ENCODE measurements around the gene HOXC6.

The HOXC6 gene

DNA sequence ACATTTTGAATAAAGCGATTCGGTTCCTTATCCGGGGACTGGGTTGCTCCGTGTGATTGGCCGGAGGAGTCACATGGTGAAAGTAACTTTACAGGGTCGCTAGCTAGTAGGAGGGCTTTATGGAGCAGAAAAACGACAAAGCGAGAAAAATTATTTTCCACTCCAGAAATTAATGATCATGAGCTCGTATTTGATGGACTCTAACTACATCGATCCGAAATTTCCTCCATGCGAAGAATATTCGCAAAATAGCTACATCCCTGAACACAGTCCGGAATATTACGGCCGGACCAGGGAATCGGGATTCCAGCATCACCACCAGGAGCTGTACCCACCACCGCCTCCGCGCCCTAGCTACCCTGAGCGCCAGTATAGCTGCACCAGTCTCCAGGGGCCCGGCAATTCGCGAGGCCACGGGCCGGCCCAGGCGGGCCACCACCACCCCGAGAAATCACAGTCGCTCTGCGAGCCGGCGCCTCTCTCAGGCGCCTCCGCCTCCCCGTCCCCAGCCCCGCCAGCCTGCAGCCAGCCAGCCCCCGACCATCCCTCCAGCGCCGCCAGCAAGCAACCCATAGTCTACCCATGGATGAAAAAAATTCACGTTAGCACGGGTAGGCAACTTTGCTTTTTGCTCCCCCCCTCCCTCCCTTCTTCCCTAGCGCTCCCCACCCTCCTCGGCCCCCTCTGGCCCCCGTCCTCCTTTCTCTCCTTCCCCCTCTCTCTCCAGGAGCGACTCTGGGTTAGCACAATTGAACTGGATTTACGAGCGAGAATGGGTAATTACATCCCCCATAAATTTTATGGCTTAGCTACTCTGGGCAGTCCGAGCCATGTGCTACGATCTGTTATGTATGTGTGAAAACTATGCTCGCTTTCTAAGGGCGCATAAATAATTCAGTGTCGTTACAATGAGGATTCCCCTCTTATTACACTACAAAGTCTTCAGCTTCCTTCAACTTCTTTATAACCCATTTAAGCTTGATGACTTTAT lies 25.8 kb downstream of the HOXC6 start, which contains the start of gene HOXC4 (continued):
- TF ChIP-seq ZNF132 (tag by site-specific recombination; IDR thresholded peaks at IDR 0.05; ENCODE audit: borderline replicate concordance) (no peak), ZEB2 (tag by site-specific recombination; IDR thresholded peaks at IDR 0.05) (peak; percentile 54), KLF16 (tag by site-specific recombination; IDR thresholded peaks at IDR 0.05) (peak; percentile 63; the same call in 1 of the 2 replicates), ZNF624 (tag by site-specific recombination; IDR thresholded peaks at IDR 0.05) (no peak), GLIS2 (tag by site-specific recombination; IDR thresholded peaks at IDR 0.05) (peak; percentile 60), ZBTB21 (tag by site-specific recombination; IDR thresholded peaks at IDR 0.05) (0 out of 2 replicates have a peak, but pooled peaks have one; percentile 13), ZBTB20 (tag by site-specific recombination; IDR thresholded peaks at IDR 0.05) (peak; percentile 99), ZNF843 (tag by site-specific recombination; IDR thresholded peaks at IDR 0.05) (peak; percentile 98), ZNF10 (tag by site-specific recombination; IDR thresholded peaks at IDR 0.05) (peak; percentile 33; the same call in 1 of the 2 replicates), ZNF510 (tag by site-specific recombination; IDR thresholded peaks at IDR 0.05; ENCODE audit: insufficient replicate concordance) (no peak), TRIM28 (IDR thresholded peaks at IDR 0.05; ENCODE audit: borderline replicate concordance, low read length) (no peak), ZNF335 (tag by site-specific recombination; conservative IDR thresholded peaks at IDR 0.05) (peak; percentile 79), KLF7 (tag by site-specific recombination; IDR thresholded peaks at IDR 0.05; ENCODE audit: borderline replicate concordance) (peak; percentile 81; the same call in 1 of the 2 replicates), PRDM1 (tag by site-specific recombination; IDR thresholded peaks at IDR 0.05) (peak; percentile 58; the same call in 1 of the 2 replicates), ZNF560 (tag by site-specific recombination; IDR thresholded peaks at IDR 0.05; ENCODE audit: borderline replicate concordance) (no peak), ZNF362 (tag by site-specific recombination; IDR thresholded peaks at IDR 0.05) (no peak), HOXD13 (CRISPR knock-in tag; IDR thresholded peaks at IDR 0.05; ENCODE audit: borderline replicate concordance) (peak; percentile 73; the same call in 1 of the 2 replicates), MZF1 (tag by site-specific recombination; IDR thresholded peaks at IDR 0.05; ENCODE audit: borderline replicate concordance) (peak; percentile 81), ZBTB1 (tag by site-specific recombination; IDR thresholded peaks at IDR 0.05) (peak; percentile 49; the same call in 1 of the 2 replicates), ZBTB17 (tag by site-specific recombination; IDR thresholded peaks at IDR 0.05) (peak; percentile 79; the same call in 1 of the 2 replicates), ZNF394 (tag by site-specific recombination; IDR thresholded peaks at IDR 0.05; ENCODE audit: borderline replicate concordance) (peak; percentile 65; the same call in 1 of the 2 replicates), KLF10 (tag by site-specific recombination; IDR thresholded peaks at IDR 0.05) (peak; percentile 58; the same call in 1 of the 2 replicates), ZXDB (tag by site-specific recombination; IDR thresholded peaks at IDR 0.05) (peak; percentile 91), GLI2 (tag by site-specific recombination; IDR thresholded peaks at IDR 0.05; ENCODE audit: borderline replicate concordance, low read depth) (peak; percentile 89), ZNF660 (tag by site-specific recombination; IDR thresholded peaks at IDR 0.05) (0 out of 2 replicates have a peak, but pooled peaks have one; percentile 15), ZNF341 (tag by site-specific recombination; IDR thresholded peaks at IDR 0.05; ENCODE audit: low read depth) (peak; percentile 58), ZNF610 (tag by site-specific recombination; IDR thresholded peaks at IDR 0.05; ENCODE audit: borderline replicate concordance) (peak; percentile 47; the same call in 1 of the 2 replicates), GFI1B (tag by site-specific recombination; IDR thresholded peaks at IDR 0.05) (peak; percentile 66), ZNF626 (tag by site-specific recombination; IDR thresholded peaks at IDR 0.05) (no peak)
- TF ChIP-seq, protein P1, sequence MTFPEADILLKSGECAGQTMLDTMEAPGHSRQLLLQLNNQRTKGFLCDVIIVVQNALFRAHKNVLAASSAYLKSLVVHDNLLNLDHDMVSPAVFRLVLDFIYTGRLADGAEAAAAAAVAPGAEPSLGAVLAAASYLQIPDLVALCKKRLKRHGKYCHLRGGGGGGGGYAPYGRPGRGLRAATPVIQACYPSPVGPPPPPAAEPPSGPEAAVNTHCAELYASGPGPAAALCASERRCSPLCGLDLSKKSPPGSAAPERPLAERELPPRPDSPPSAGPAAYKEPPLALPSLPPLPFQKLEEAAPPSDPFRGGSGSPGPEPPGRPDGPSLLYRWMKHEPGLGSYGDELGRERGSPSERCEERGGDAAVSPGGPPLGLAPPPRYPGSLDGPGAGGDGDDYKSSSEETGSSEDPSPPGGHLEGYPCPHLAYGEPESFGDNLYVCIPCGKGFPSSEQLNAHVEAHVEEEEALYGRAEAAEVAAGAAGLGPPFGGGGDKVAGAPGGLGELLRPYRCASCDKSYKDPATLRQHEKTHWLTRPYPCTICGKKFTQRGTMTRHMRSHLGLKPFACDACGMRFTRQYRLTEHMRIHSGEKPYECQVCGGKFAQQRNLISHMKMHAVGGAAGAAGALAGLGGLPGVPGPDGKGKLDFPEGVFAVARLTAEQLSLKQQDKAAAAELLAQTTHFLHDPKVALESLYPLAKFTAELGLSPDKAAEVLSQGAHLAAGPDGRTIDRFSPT (tag by site-specific recombination; IDR thresholded peaks at IDR 0.05), result peak; percentile 64
- TF ChIP-seq, protein P2, sequence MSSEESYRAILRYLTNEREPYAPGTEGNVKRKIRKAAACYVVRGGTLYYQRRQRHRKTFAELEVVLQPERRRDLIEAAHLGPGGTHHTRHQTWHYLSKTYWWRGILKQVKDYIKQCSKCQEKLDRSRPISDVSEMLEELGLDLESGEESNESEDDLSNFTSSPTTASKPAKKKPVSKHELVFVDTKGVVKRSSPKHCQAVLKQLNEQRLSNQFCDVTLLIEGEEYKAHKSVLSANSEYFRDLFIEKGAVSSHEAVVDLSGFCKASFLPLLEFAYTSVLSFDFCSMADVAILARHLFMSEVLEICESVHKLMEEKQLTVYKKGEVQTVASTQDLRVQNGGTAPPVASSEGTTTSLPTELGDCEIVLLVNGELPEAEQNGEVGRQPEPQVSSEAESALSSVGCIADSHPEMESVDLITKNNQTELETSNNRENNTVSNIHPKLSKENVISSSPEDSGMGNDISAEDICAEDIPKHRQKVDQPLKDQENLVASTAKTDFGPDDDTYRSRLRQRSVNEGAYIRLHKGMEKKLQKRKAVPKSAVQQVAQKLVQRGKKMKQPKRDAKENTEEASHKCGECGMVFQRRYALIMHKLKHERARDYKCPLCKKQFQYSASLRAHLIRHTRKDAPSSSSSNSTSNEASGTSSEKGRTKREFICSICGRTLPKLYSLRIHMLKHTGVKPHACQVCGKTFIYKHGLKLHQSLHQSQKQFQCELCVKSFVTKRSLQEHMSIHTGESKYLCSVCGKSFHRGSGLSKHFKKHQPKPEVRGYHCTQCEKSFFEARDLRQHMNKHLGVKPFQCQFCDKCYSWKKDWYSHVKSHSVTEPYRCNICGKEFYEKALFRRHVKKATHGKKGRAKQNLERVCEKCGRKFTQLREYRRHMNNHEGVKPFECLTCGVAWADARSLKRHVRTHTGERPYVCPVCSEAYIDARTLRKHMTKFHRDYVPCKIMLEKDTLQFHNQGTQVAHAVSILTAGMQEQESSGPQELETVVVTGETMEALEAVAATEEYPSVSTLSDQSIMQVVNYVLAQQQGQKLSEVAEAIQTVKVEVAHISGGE (tag by site-specific recombination; conservative IDR thresholded peaks at IDR 0.05; ENCODE audit: low read depth), result peak; percentile 30; the same call in 1 of the 2 replicates
